Transverse colon (tissue), 3 donors: Measurements from ENCODE around the gene ERGIC1.

ENCODE experiments used
- EP300 ChIP-seq: sonication (generic); formaldehyde crosslinking; IDR thresholded peaks from one replicate; pipeline ENCODE4 v1.6.1; 2017; ENCODE audit warnings: antibody characterized with exemption, low read depth
- POLR2A ChIP-seq: fragments of 450-650 bp; IDR thresholded peaks from one replicate; pipeline ENCODE4 v1.6.1; 2016; ENCODE audit warnings: antibody characterized with exemption, mild to moderate bottlenecking, moderate library complexity
- TF ChIP-seq, protein P1 (sequence below), 5 experiments: fragments of 200-600 bp in 3 of 5; fragments of 450-650 bp in 2 of 5; sonication (generic) in 3 of 5; IDR thresholded peaks; 1 replicate in 2 of 5; 2 replicates in 3 of 5; pipeline ENCODE4 v1.5.1; 2016 to 2017; ENCODE audit warnings: antibody characterized with exemption in 5 of 5, inconsistent platforms in 3 of 5, mild to moderate bottlenecking in 2 of 5, moderate library complexity in 1 of 5

DNA sequence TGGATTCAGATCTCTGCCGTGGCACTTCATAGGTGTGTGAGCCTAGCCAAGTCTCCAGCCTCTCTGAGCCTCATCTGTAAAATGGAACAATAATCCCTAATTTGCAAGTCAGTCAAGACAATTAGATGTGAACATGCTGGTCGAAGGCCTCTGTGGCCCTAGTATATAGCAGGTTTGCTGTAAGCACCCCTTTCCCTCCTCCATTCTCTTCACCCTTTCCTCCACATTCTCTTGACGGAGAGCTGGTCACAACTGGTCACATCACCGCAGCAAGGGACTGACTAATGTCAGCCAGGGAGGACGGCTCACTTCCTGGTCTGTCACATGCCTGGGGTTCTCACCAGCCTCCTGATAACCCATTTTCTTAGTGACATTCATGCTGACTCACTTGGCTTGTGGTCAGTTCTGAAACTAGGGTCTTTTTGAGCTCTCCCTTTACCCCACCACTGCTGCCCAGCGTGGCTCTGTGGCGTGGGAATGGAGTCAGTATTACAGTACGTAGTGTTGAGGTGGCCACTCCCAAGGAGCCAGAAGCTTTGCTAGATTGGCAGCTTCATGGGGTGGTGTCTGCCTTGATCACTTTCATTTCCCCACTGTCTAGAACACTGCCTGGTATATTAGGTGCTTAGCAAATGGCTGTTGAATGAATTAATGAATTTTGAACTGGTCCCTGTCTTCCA is 47.8 kb downstream of the ERGIC1 start:
- TF ChIP-seq, protein P1, sequence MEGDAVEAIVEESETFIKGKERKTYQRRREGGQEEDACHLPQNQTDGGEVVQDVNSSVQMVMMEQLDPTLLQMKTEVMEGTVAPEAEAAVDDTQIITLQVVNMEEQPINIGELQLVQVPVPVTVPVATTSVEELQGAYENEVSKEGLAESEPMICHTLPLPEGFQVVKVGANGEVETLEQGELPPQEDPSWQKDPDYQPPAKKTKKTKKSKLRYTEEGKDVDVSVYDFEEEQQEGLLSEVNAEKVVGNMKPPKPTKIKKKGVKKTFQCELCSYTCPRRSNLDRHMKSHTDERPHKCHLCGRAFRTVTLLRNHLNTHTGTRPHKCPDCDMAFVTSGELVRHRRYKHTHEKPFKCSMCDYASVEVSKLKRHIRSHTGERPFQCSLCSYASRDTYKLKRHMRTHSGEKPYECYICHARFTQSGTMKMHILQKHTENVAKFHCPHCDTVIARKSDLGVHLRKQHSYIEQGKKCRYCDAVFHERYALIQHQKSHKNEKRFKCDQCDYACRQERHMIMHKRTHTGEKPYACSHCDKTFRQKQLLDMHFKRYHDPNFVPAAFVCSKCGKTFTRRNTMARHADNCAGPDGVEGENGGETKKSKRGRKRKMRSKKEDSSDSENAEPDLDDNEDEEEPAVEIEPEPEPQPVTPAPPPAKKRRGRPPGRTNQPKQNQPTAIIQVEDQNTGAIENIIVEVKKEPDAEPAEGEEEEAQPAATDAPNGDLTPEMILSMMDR (IDR thresholded peaks at IDR 0.05): no peak
- no peak for TF ChIP-seq POLR2A
- TF ChIP-seq EP300: no peak
